DND-41 (cell line): ENCODE measurements around the gene KIAA1328.

Experiments used
- CTCF ChIP-seq: IDR thresholded peaks from 2 replicates; pipeline ENCODE4 v1.5.1; 2012; ENCODE audit warnings: borderline replicate concordance, low read length, moderate library complexity, mild to moderate bottlenecking; ENCODE audit not compliant: poor library complexity, severe bottlenecking; ENCODE audit errors: extremely low read depth
- EZH2 ChIP-seq: IDR thresholded peaks from 3 replicates; pipeline ENCODE4 v1.6.1; 2012; ENCODE audit warnings: borderline replicate concordance, low read depth, mild to moderate bottlenecking, moderate library complexity, low read length, inconsistent platforms; ENCODE audit not compliant: severe bottlenecking

- TF ChIP-seq CTCF (no peak), EZH2 (no peak)
These were observed 424.0 kb downstream of the KIAA1328 start for GRCh38 chr18:37252854-37253393.
